Fibroblast of upper back skin (primary cell): ENCODE data around the gene KRTAP17-1.
"Not testable (repeated sequence)": the region's sequence is repeated elsewhere in the genome, so short reads cannot be mapped to it uniquely, and the experiment has no call there.

Experiments used
- DNase-seq: peaks from one replicate; pipeline ENCODE4 v3.0.0-alpha.2; 2013

The KRTAP17-1 gene

DNA sequence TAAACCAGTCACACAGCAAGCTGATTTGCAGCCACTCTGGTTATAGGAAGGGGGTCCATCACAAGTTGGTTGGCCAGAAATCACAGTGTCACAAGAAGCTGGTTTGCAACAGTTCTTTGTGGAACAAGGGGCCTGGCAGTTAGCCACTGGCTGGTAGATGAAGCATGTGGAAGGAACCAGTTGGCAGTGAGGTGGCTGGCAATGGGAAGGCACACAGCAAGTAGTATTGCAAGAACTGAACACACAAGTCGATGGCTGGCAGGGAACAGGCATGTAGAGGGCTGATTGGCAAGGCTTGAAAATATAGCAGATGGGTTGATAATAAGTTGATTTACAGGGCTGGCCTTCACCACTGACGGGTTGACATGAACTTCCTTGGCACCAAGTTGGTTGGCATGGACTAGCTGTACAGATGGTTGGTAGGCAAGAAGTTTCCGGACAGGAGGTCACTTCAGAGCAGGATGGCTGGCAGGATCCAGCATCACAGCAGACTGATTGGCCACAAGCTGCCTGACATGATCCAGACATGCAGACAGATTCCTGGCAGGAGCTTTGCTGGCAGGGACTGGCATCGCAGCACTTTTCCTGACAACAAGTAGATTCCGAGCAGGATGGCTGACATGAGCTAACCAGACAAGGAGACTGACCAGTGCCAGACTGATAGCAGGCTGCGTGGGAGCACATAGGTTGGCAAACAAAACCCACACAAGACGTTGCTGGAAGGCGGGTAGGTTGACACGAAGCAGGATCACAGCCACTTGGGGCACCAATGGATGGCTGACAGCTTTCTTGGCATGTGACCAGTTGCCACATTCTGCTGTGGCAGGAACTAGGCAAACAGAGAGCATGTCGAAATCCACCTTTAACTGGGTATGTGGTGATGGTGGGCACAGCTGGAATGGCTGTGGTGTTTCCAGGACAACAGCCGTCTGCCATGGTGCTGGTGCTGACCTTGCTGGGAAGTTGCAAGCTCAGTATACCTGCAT, 13.3 kb downstream of the KRTAP17-1 start, which contains the start of gene KRTAP29-1:
KRTAP29-1 (minus strand) TSS at position 936 of the 986 bp plus-strand sequence; CDS start at position 936, 0 bp downstream.
- no peak for DNase-seq

GRCh38 chr17:41301204-41301790, 14.2 kb downstream of the KRTAP17-1 start:
- DNase-seq, result no peak

DNA sequence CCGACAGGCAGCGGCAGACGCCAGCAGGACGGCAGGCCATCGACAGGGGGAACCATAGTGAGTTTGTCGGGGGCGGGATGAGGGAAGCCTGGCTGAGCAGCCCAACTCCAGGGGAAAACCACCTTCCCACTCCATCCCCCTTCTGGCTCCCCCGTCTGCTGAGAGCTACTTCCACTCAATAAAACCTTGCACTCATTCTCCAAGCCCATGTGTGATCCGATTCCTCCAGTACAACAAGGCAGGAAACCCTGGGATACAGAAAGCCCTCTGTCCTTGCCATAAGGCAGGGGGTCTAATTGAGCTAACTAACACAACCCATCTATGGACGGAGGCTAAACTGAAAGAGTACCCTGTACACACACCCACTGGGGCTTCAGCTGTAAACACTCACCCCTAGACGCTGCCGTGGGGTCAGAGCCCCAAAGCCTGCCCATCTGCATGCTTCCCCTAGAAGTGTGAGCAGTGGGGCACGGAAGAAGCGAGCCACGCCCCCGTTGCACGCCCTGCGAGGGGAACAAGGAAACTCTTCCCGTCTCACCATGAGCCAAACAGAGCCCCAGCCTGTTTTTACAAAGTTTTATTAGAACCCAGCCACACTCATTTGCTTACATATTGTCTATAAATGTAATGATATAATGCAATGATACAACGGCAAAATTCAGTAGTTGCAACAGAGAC, 16.9 kb downstream of the KRTAP17-1 start:
- no peak for DNase-seq

GRCh38 chr17:41296846-41297245, 18.7 kb downstream of the KRTAP17-1 start:
- no peak for DNase-seq

GRCh38 chr17:41294016-41294415, 21.5 kb downstream of the KRTAP17-1 start:
- DNase-seq, result peak; percentile 62

GRCh38 chr17:41287050-41287449, 28.5 kb downstream of the KRTAP17-1 start:
- no peak for DNase-seq

DNA sequence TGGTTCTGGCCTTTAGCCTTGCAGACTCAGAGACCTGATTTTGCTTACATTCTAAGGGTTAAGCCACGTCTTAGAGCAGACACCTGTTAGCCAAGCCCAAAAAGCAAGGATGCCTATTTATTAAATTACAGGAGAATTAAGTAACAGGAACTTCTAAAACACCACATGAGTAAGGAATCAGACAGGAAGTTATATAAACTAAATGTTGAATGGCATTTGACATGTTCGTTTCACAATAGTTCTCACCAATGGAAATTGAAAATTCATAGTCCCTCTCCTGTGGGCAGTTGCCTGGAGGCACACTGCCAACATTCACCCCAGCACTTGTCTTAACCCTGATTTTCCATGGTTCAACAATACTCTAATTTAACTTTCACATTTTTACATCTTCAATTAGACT, 31.0 kb downstream of the KRTAP17-1 start:
- DNase-seq, result peak; percentile 25

DNA sequence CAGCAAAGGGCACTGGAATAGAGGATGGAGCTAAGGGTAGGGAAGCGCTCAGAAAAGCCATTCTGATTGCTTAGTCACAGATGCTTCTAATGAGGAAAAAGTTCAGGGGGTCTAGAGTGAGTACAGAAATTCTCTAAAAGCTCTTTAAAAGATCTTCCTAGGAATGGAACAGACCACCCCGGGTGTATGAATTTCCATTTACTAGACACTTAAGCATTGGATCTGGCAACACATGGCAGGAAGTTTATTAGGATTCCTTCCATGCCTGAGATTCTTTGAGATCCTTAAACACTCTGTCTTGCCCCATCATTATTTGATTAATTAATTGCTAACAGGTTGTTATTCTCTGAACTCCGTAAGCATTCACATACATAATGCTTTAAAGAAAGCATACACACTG, 31.5 kb downstream of the KRTAP17-1 start:
- DNase-seq, result peak; percentile 95

DNA sequence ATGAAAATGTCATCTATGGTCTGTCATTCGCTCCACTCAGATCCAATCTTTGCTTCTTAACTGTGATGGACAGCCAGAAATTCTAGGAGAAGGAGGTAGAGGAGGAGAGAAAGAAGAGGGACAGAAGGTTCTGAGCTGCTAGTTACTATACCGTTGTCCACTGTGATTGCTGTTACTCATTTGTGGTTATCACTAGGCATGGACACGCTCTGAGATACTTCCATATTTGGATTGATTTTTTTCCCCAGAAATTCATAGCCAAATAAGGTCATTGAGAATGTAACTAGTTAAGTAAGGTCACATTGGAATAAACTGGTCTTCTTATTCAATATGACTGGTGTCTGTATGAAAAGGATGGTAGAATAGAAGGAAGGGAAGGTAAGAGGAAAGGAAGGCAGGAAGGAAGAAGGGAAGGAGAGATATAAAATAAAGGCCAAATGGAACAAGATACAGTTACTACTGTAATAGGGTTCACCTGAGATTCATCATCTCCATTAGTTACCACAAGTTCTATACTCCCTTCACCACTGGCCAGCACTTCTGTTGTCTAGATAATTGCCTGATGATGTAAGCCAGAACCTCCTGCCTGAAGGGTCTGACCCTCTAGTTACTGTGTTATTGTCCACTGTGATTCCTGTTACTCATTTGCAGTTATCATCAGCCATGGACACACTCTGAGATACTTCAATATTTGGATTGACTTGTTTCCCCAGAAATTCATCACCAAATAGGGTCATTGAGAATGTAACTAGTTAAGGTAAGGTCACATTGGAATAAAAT, 37.1 kb downstream of the KRTAP17-1 start:
- DNase-seq, result peak; percentile 11

- DNase-seq, result not testable (repeated sequence)
Observed at GRCh38 chr17:41275648-41276190, 39.8 kb downstream of the KRTAP17-1 start, which contains the start of gene KRTAP9-7. TSS of gene KRTAP9-7 (plus strand) at chr17:41275698. CDS start at chr17:41275698, 0 bp downstream.

DNA sequence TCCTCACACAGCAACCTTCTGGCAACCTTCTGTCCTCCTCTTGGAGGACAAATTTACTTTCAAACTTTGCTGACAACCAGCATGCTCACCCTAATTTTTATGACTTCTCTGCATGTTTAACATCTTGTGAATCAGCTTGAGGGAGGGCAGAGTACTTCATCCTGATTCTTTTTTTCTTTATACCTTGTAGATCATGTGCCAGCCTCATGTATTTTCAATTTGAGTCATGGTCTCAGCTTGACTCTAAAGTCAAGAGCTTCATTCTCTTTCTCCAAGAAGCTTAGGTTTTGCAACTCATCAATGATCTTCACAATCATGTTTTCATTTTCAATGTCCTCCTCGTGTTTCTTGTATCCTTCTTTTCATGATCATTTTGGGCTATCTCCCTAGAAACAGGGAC, 43.7 kb downstream of the KRTAP17-1 start:
- no peak for DNase-seq

- DNase-seq, result not testable (repeated sequence)
Observed at GRCh38 chr17:41271323-41271722, 44.2 kb downstream of the KRTAP17-1 start.

DNA sequence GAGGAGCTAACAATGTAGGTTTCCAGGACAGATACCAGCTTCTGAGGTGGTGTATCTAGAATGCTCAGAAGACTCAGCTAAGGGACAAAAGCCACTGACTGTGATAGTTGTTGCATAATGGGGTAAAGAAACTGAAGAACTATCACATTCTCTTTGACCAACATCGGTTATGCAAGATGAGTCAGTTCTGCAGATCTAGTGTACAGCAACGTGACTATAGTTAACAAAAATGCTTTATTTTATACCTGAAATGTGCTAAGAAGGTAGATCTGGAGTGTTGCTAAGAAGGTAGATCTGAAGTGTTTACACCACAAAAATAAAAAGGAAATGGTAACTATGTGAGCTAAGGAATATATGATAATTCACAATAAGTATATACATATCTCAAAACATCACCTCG, 47.8 kb downstream of the KRTAP17-1 start:
- no peak for DNase-seq

DNA sequence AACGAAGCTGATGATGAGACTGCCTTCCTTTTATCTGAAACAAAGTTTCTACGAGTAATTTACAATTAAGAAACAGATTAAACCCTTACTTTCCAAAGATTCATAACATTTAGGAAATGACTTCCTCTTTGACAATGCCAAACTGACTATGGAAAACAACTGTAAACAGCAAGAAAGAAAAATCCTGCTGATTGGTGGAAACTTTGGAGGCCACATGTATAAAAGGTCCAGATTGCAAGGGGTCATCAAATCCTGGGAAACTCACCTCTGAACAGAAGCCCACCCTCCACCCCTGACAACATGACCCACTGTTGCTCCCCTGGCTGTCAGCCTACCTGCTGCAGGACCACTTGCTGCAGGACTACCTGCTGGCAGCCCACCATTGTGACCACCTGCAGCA, 50.4 kb downstream of the KRTAP17-1 start, which contains the start of gene KRTAP9-6:
KRTAP9-6 (plus strand) TSS at position 301 of the 400 bp plus-strand sequence; CDS start at position 301, 0 bp downstream.
- no peak for DNase-seq
